GM12878 (cell line): ENCODE measurements around the gene LINGO1. TPM values are rescaled to one million over a fixed set of nuclear protein-coding genes. Genes with fewer than 3 reads are reported as not detected.

Experiments
- ATAC-seq: fragments of 200-7000 bp; cut with Tn5 transposase; 3 replicates; pipeline ENCODE4 v1.9.1; 2020; ENCODE audit warnings: mild to moderate bottlenecking, moderate library complexity
- BruUV-seq: library from RNA; stranded (reverse); fragments of 400-500 nt; replicated peaks from 2 replicates; lab custom pipeline; 2021; lab: Mats Ljungman, UMichigan
- CTCF ChIA-PET: fragments of 300-600 bp; sonication (Branson Sonifier 250); formaldehyde crosslinking; extraction: SDS; loops from one replicate; lab custom pipeline; 2021; ENCODE audit warnings: inconsistent platforms; lab: Yijun Ruan, JAX
- POLR2A ChIA-PET: fragments of 350-600 bp; formaldehyde crosslinking; extraction: SDS; loops from one replicate; lab custom pipeline; 2021; ENCODE audit warnings: inconsistent platforms; lab: Charles Lee
- RAD21 ChIA-PET: fragments of 300-600 bp; sonication (Branson Sonifier 250); formaldehyde crosslinking; loops from one replicate; lab custom pipeline; 2023; ENCODE audit warnings: antibody characterized with exemption; ENCODE audit not compliant: unreplicated experiment; lab: Charles Lee
- SMC1A ChIA-PET: fragments of 300-600 bp; sonication (Branson Sonifier 250); formaldehyde crosslinking; loops from one replicate; lab custom pipeline; 2023; ENCODE audit not compliant: unreplicated experiment, uncharacterized antibody; lab: Charles Lee
- DNase-seq: peaks from one replicate; pipeline ENCODE4 v3.0.0-alpha.2; 2011; ENCODE audit warnings: low read depth, low spot score
- FAIRE-seq: peaks from 3 replicates; lab custom pipeline; 2011; peaks lifted over from hg19 to GRCh38; lab: Jason Lieb, UNC
- H2AFZ ChIP-seq: 2 replicates; pipeline ENCODE4 v1.6.0; 2011; ENCODE audit warnings: low read depth, low read length, control low read depth; ENCODE audit not compliant: control insufficient read depth
- H3K27ac ChIP-seq: 2 replicates; pipeline ENCODE4 v1.5.1; 2011; ENCODE audit warnings: control low read depth; ENCODE audit not compliant: control insufficient read depth, insufficient read depth
- H3K27me3 ChIP-seq, 2 experiments: replicated peaks in 1 of 2; 2 replicates each; pipeline versions ENCODE4 v1.6.0 to v1.6.1; 2011; ENCODE audit warnings: low read length in 1 of 2; ENCODE audit not compliant: control insufficient read depth in 2 of 2, insufficient read depth in 2 of 2
- H3K36me3 ChIP-seq, 2 experiments: 2 replicates each; pipeline ENCODE4 v1.5.1; 2011; ENCODE audit warnings: low read length in 1 of 2; ENCODE audit not compliant: control insufficient read depth in 2 of 2, insufficient read depth in 2 of 2
- H3K4me1 ChIP-seq: 2 replicates; pipeline ENCODE4 v1.6.1; 2011; ENCODE audit warnings: mild to moderate bottlenecking, low read length, moderate library complexity, mixed read lengths; ENCODE audit not compliant: control insufficient read depth, insufficient read depth
- H3K4me2 ChIP-seq: 2 replicates; pipeline ENCODE4 v1.6.0; 2011; ENCODE audit warnings: control low read depth; ENCODE audit not compliant: control insufficient read depth, insufficient read depth
- H3K4me3 ChIP-seq: fragments of 200-600 bp; sonication (generic); 2 replicates; pipeline ENCODE4 v1.5.1; 2016
- H3K79me2 ChIP-seq: 2 replicates; pipeline ENCODE4 v1.6.0; 2011; ENCODE audit warnings: low read length; ENCODE audit not compliant: control insufficient read depth, insufficient read depth
- H3K9ac ChIP-seq: 2 replicates; pipeline ENCODE4 v1.8.0; 2011; ENCODE audit warnings: low read length, control low read depth, mixed read lengths; ENCODE audit not compliant: control insufficient read depth, insufficient read depth
- H3K9me3 ChIP-seq: replicated peaks from 3 replicates; pipeline ENCODE4 v1.5.1; 2011; ENCODE audit warnings: mild to moderate bottlenecking, low read length; ENCODE audit not compliant: control insufficient read depth, insufficient read depth
- H4K20me1 ChIP-seq: 2 replicates; pipeline ENCODE4 v1.6.0; 2011; ENCODE audit not compliant: control insufficient read depth, insufficient read depth
- BMI1 ChIP-seq: fragments of 450-650 bp; IDR thresholded peaks from 2 replicates; pipeline ENCODE4 v1.6.1; 2016; ENCODE audit warnings: mild to moderate bottlenecking, moderate library complexity, borderline replicate concordance
- ETV6 ChIP-seq, 2 experiments: fragments of 450-650 bp in 1 of 2; IDR thresholded peaks in 1 of 2; conservative IDR thresholded peaks in 1 of 2; 2 replicates each; pipeline ENCODE4 v1.6.1; 2014; ENCODE audit warnings: antibody characterized with exemption in 1 of 2, borderline replicate concordance in 1 of 2, low read depth in 1 of 2, mild to moderate bottlenecking in 1 of 2, moderate library complexity in 1 of 2
- JUND ChIP-seq: IDR thresholded peaks from 2 replicates; pipeline ENCODE4 v1.6.1; 2012; ENCODE audit warnings: low read depth, mild to moderate bottlenecking, low read length, improper control_type of control experiment, moderate library complexity
- KDM1A ChIP-seq: fragments of 200-600 bp; sonication (generic); IDR thresholded peaks from 2 replicates; pipeline ENCODE4 v1.6.1; 2016; ENCODE audit warnings: borderline replicate concordance
- RAD51 ChIP-seq: fragments of 450-650 bp; IDR thresholded peaks from 2 replicates; pipeline ENCODE4 v1.6.1; 2016; ENCODE audit warnings: moderate library complexity, mild to moderate bottlenecking, inconsistent platforms
- RCOR1 ChIP-seq: conservative IDR thresholded peaks from 2 replicates; pipeline ENCODE4 v1.6.1; 2012; ENCODE audit warnings: low read depth, low read length, improper control_type of control experiment
- SUZ12 ChIP-seq: fragments of 200-600 bp; sonication (generic); IDR thresholded peaks from one replicate; pipeline ENCODE4 v1.6.1; 2018; ENCODE audit warnings: antibody characterized with exemption, mild to moderate bottlenecking; ENCODE audit not compliant: unreplicated experiment
- TCF12 ChIP-seq: IDR thresholded peaks from 2 replicates; pipeline ENCODE4 v1.6.1; 2011; ENCODE audit warnings: low read depth, mild to moderate bottlenecking, low read length
- TCF7 ChIP-seq: IDR thresholded peaks from 2 replicates; pipeline ENCODE4 v1.6.1; 2014; ENCODE audit warnings: antibody characterized with exemption, borderline replicate concordance
- WGBS: methylation state at CpG from one replicate; pipeline ENCODE4 v1.1.6; 2016; ENCODE audit warnings: low lambda C conversion rate; ENCODE audit not compliant: insufficient replicate concordance, insufficient coverage; ENCODE audit errors: missing lambda C conversion rate; 5-methylcytosine and 5-hydroxymethylcytosine counted together
- in situ Hi-C: fragments of 300-500 bp; cut with MboI; formaldehyde crosslinking; loops from 9 replicates; pipeline ENCODE4 v1.14.3; 2018; ENCODE audit warnings: mixed read lengths
- intact Hi-C: fragments of 100-400 bp; cut with micrococcal nuclease; formaldehyde crosslinking; loops from one replicate; pipeline ENCODE4 v1.14.2; 2022; ENCODE audit not compliant: unreplicated experiment
- polyA plus RNA-seq, 11 experiments: library from polyadenylated mRNA; depleted of rRNA in 4 of 11; unstranded in 6 of 11; stranded (reverse) in 5 of 11; fragments of >200 nt; fragmentation: Nextera tagmentation in 4 of 11; fragmentation: Illumina TruSeq in 1 of 11; extraction: Ambion mirVana in 4 of 11; extraction: Trizol in 1 of 11; gene quantifications; 1 replicate in 1 of 11; 2 replicates in 10 of 11; pipeline versions ENCODE4 v1.2.1 to v1.2.3, GENCODE V29; 2011 to 2016; ENCODE audit warnings: inconsistent platforms in 2 of 11, missing spikeins in 2 of 11, low read depth in 1 of 11
- total RNA-seq, 4 experiments: library from RNA; depleted of rRNA in 3 of 4; stranded (reverse); fragments of >200 nt in 3 of 4; fragmentation: Illumina TruSeq in 1 of 4; extraction: Trizol in 1 of 4; gene quantifications; 2 replicates each; pipeline versions ENCODE4 v1.2.1 to v1.2.3, GENCODE V29; 2013 to 2021
- TF ChIP-seq, protein P1 (sequence below): IDR thresholded peaks from 2 replicates; pipeline ENCODE4 v1.6.1; 2012; ENCODE audit warnings: improper control_type of control experiment, low read depth, low read length; ENCODE audit not compliant: insufficient replicate concordance
- TF ChIP-seq, protein P2 (sequence below): IDR thresholded peaks from 2 replicates; pipeline ENCODE4 v1.6.1; 2012; ENCODE audit warnings: mild to moderate bottlenecking, low read depth, low read length
- TF ChIP-seq, protein P3 (sequence below): fragments of 450-650 bp; IDR thresholded peaks from 2 replicates; pipeline ENCODE4 v1.6.1; 2014; ENCODE audit warnings: mild to moderate bottlenecking
- TF ChIP-seq, protein P4 (sequence below): IDR thresholded peaks from 2 replicates; pipeline ENCODE4 v1.6.1; 2011; ENCODE audit warnings: borderline replicate concordance, low read depth, mild to moderate bottlenecking, moderate library complexity, mixed read lengths, low read length; ENCODE audit not compliant: insufficient read depth; ENCODE audit errors: extremely low read length

LINGO1 gene
- total and polyA plus RNA-seq, 10 of the 15 experiments (the other 5 are each of a cell fraction or from before 2014, with no cell fraction given): 0.04 to 3.9 (median 0.17) TPM; not detected in 6

DNA sequence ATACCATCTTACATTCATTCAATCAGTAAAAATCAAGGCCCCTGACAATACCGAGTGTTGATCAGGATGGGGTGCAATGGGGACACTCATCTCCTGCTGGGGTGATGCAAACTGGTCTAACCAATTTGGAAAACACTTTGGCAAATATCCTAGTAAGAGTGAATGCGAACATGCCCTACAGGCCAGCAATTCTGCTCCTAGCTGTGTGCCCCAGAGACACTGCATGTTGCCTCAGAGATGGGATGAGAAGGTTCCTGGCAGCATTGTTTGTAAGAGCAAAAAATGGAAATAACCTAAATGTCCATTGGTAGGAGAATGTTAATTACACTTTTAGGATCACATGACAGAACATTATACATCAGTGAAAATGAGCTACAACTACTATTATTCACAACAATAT lies 4.7 kb downstream of the LINGO1 start:
- POLR2A ChIA-PET: no interaction called here
- SMC1A ChIA-PET: interaction anchor here (1.1 kb wide), 1 partner anchor 8 kb away, joined by 3 read pairs; no protein-coding TSS in a partner anchor
- TF ChIP-seq, protein P1, sequence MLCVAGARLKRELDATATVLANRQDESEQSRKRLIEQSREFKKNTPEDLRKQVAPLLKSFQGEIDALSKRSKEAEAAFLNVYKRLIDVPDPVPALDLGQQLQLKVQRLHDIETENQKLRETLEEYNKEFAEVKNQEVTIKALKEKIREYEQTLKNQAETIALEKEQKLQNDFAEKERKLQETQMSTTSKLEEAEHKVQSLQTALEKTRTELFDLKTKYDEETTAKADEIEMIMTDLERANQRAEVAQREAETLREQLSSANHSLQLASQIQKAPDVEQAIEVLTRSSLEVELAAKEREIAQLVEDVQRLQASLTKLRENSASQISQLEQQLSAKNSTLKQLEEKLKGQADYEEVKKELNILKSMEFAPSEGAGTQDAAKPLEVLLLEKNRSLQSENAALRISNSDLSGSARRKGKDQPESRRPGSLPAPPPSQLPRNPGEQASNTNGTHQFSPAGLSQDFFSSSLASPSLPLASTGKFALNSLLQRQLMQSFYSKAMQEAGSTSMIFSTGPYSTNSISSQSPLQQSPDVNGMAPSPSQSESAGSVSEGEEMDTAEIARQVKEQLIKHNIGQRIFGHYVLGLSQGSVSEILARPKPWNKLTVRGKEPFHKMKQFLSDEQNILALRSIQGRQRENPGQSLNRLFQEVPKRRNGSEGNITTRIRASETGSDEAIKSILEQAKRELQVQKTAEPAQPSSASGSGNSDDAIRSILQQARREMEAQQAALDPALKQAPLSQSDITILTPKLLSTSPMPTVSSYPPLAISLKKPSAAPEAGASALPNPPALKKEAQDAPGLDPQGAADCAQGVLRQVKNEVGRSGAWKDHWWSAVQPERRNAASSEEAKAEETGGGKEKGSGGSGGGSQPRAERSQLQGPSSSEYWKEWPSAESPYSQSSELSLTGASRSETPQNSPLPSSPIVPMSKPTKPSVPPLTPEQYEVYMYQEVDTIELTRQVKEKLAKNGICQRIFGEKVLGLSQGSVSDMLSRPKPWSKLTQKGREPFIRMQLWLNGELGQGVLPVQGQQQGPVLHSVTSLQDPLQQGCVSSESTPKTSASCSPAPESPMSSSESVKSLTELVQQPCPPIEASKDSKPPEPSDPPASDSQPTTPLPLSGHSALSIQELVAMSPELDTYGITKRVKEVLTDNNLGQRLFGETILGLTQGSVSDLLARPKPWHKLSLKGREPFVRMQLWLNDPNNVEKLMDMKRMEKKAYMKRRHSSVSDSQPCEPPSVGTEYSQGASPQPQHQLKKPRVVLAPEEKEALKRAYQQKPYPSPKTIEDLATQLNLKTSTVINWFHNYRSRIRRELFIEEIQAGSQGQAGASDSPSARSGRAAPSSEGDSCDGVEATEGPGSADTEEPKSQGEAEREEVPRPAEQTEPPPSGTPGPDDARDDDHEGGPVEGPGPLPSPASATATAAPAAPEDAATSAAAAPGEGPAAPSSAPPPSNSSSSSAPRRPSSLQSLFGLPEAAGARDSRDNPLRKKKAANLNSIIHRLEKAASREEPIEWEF: no peak
- no peak for TF ChIP-seq TCF7
- TF ChIP-seq, protein P2, sequence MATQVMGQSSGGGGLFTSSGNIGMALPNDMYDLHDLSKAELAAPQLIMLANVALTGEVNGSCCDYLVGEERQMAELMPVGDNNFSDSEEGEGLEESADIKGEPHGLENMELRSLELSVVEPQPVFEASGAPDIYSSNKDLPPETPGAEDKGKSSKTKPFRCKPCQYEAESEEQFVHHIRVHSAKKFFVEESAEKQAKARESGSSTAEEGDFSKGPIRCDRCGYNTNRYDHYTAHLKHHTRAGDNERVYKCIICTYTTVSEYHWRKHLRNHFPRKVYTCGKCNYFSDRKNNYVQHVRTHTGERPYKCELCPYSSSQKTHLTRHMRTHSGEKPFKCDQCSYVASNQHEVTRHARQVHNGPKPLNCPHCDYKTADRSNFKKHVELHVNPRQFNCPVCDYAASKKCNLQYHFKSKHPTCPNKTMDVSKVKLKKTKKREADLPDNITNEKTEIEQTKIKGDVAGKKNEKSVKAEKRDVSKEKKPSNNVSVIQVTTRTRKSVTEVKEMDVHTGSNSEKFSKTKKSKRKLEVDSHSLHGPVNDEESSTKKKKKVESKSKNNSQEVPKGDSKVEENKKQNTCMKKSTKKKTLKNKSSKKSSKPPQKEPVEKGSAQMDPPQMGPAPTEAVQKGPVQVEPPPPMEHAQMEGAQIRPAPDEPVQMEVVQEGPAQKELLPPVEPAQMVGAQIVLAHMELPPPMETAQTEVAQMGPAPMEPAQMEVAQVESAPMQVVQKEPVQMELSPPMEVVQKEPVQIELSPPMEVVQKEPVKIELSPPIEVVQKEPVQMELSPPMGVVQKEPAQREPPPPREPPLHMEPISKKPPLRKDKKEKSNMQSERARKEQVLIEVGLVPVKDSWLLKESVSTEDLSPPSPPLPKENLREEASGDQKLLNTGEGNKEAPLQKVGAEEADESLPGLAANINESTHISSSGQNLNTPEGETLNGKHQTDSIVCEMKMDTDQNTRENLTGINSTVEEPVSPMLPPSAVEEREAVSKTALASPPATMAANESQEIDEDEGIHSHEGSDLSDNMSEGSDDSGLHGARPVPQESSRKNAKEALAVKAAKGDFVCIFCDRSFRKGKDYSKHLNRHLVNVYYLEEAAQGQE: no peak
- no peak for TF ChIP-seq JUND
- no peak for TF ChIP-seq SUZ12
- TF ChIP-seq RAD51: no peak
- no peak for TF ChIP-seq ETV6 (conservative IDR thresholded peaks at IDR 0.05 in 1 of 2, IDR thresholded peaks at IDR 0.05 in 1 of 2; ENCODE audit: borderline replicate concordance in 1 of 2, low read depth in 1 of 2)
- TF ChIP-seq KDM1A: no peak
- TF ChIP-seq, protein P3, sequence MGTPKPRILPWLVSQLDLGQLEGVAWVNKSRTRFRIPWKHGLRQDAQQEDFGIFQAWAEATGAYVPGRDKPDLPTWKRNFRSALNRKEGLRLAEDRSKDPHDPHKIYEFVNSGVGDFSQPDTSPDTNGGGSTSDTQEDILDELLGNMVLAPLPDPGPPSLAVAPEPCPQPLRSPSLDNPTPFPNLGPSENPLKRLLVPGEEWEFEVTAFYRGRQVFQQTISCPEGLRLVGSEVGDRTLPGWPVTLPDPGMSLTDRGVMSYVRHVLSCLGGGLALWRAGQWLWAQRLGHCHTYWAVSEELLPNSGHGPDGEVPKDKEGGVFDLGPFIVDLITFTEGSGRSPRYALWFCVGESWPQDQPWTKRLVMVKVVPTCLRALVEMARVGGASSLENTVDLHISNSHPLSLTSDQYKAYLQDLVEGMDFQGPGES: no peak
- TF ChIP-seq RCOR1: no peak
- TF ChIP-seq TCF12: no peak
- TF ChIP-seq, protein P4, sequence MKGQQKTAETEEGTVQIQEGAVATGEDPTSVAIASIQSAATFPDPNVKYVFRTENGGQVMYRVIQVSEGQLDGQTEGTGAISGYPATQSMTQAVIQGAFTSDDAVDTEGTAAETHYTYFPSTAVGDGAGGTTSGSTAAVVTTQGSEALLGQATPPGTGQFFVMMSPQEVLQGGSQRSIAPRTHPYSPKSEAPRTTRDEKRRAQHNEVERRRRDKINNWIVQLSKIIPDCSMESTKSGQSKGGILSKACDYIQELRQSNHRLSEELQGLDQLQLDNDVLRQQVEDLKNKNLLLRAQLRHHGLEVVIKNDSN: no peak
- no peak for TF ChIP-seq BMI1

More for the DNA sequence above, 4.7 kb downstream of the LINGO1 start:
- no TSS peak for BruUV-seq
- in situ Hi-C loops: loop anchor here (25.0 kb wide), 1 partner anchor 184 kb away; no protein-coding TSS in a partner anchor
- ATAC-seq (no peak), DNase-seq (no peak), FAIRE-seq (no peak)
- ChIA-PET RAD21 (no interaction called here), CTCF (interaction anchor here (0.8 to 5.0 kb wide), 4 partner anchors 11 to 194 kb away, joined by 3 to 17 read pairs (median 6); no protein-coding TSS in a partner anchor)
- H3K27ac ChIP-seq: no peak overlapping the region
- intact Hi-C loops: no loop called here
- H3K9ac ChIP-seq: no peak overlapping the region
- no peak overlapping the region for H2AFZ ChIP-seq
- no peaks in the 10 kb centered on the region for H4K20me1 ChIP-seq
- 2% methylated on average over 2 of the region's 2 CpGs for WGBS
- peaks cover 11 to 13% of the 10 kb centered on the region in 2 experiments for H3K27me3 ChIP-seq
- H3K9me3 ChIP-seq: no peaks in the 10 kb centered on the region
- no peak overlapping the region for H3K4me3 ChIP-seq
- H3K79me2 ChIP-seq: no peaks in the 10 kb centered on the region
- no peak overlapping the region for H3K4me2 ChIP-seq
- no peaks in the 10 kb centered on the region; the same call in 1 of the 2 replicates for H3K4me1 ChIP-seq
- H3K36me3 ChIP-seq: no peaks in the 10 kb centered on the region
